ENCODE data around the gene NIT2. TPM values are rescaled to one million over a fixed set of nuclear protein-coding genes. Genes with fewer than 3 reads are reported as not detected.
"Not testable (repeated sequence)": the region's sequence is repeated elsewhere in the genome, so short reads cannot be mapped to it uniquely, and the experiment has no call there.

NIT2 gene
- total RNA-seq, 1 donor from 2014 or later, result 16.7 TPM

DNA sequence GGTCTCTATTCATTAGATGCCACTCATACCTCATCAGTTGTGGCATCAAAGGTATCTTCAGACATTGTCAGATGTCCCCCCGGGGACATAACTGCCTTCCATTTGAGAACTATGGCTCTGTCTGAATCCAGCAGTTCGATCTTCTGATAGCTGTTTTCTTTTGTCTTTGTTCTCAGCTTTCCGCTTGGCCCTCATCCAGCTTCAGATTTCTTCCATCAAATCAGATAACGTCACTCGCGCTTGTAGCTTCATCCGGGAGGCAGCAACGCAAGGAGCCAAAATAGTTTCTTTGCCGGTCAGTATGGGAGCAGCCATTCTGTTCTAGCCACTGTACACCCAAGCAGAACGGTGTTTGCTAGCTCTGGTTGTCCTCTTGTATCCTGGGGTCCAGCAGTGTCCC, 4.4 kb downstream of the NIT2 start:
- no peak for DNase-seq

DNA sequence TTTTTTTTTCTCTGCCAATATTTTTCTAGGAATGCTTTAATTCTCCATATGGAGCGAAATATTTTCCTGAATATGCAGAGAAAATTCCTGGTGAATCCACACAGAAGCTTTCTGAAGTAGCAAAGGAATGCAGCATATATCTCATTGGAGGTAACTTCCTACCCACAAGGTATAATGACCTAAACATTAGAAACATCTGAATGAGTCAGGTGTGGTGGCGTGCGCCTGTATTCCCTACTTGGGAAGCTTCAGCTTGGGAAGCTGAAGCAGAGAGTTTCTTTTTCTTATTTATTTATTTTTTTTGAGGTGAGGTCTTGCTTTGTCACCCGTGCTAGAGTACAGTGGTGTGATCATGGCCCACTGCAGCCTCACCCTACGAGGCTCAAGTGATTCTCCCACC, 5.2 kb downstream of the NIT2 start:
- DNase-seq, result no peak

DNA sequence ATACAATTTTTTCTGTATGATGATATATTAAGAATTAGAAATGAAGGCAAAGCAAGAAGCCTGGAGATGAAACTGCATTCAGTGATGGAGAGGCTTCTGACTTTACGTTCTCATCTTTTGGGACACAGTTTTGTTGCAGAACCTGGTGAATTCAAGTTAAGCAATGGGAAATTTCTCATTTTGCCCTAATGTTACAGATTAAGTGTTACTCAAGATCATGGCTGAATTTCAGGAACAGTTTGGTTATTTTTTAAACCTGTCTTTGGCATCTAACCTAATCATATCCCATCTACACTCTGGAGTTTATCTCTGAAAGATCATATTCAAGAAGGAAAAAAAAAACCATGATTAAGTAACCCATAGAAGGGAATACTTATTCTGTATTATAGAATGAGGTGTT, 6.0 kb downstream of the NIT2 start:
- DNase-seq, result no peak

DNA sequence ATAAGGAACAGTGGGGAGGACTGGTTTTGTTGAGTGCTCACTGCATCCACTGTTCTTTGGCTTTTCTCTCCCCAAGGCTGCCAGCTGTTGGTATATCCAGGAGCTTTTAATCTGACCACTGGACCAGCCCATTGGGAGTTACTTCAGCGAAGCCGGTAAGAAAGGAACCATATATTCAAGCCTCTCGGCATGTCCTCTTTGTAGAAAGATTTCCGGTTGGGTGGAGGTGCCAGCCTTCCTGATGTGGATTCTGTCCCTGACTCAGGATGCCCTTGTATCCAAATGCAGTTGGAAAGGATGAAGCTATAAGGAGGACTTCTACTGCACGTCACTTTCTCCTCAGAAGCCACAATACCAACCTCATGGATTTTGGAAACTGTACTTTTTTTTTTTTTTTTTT, 14.2 kb downstream of the NIT2 start:
- DNase-seq, result no peak

DNA sequence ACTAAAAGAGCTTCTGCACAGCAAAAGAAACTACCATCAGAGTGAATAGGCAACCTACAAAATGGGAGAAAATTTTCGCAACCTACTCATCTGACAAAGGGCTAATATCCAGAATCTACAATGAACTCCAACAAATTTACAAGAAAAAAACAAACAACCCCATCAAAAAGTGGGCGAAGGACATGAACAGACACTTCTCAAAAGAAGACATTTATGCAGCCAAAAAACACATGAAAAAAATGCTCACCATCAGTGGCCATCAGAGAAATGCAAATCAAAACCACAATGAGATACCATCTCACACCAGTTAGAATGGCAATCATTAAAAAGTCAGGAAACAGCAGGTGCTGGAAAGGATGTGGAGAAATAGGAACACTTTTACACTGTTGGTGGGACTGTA, 17.2 kb downstream of the NIT2 start:
- DNase-seq, result not testable (repeated sequence)

DNA sequence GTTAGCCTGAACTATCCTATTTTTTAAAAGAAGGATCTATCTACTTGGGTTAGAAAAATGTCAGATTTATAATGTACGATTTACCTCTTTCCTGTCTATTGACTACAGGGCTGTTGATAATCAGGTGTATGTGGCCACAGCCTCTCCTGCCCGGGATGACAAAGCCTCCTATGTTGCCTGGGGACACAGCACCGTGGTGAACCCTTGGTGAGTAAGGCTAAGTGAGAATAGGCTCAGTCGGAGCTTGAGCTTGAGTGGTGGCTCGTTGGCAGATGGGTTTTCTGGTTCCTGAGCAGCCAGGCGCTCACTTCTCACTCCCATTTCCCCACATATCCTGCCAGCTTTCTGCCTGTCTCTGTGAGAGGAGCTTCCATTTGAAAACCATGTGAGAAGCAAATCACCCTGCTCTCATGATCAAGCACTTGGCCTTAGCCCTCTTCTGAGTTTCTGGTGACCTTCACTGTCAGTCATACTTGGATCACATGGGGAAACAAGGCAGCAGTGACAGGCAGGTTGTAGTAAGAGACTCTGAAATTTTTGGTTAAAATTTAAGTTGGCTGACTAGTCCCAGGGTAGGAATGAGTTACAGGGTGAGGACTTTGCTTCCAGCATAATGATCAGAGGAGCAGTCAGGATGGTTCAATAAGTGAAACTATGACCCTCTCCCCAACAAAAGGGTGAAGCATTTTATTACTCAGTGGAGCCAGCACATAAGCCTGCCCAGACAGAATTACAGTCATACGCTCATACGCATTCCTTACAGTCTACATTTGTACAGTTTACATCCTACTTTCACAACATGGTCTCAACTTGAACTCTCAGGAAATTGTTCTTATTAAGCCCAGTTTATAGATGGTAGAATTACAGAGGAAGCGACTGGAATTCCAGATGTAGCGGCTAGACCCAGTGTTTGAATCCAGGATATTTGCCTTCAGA, 18.0 kb downstream of the NIT2 start:
- no peak for DNase-seq

DNA sequence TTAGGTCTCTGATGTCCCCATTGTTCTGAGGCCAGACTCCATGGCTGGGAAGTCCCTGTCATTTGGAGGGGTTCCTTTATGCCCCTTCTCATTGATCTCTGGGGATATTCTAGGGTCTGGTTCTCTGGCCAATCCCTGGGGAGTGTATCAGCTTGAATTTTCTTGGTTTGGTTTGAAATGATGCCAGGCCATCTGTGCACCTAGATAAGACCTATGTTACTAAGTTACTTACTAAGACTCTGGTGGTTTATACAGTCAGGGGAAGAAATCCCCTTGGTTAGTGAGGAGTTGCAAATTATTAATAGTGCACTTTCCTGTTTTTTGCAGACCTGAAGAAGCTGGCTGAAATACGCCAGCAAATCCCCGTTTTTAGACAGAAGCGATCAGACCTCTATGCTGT, 20.3 kb downstream of the NIT2 start:
- no peak for DNase-seq

DNA sequence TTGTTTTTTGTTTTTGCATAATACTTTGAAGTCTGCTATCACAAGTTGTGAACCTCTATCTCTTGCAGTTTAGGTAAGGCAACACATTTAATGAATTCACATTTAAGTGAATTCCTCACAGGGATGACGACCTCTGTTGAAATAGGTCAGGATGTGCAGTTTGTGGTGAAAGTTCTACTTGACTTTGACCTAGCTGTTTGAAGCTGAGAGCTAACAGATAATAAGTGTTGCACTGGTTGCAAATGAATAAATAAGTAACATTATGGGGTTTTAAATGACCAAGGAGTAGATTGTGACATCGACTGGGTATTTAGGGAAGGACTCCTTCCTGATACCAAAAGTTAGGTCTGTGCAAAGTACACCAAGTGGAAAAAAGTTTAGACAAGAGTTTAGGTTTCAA, 23.9 kb downstream of the NIT2 start:
- DNase-seq, result no peak

DNA sequence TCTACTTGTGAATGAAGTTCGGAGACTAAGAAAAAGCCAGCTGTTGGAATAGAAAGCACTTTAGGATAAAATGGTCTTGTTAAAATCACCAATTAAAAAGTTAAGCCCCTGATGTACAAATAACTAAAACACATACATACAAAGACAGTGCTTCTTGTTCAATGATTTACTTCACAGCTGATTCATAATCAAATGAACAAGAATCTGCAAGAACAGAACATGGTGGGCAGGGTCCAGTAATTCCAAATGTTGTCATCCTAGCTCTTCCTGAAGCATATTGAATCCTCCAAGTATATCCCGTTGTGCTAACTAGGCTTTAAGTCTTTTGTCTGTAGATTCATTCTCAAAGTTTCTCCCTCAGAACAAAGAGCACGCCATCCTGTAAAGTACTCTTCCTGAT, 24.5 kb downstream of the NIT2 start:
- DNase-seq, result no peak

DNA sequence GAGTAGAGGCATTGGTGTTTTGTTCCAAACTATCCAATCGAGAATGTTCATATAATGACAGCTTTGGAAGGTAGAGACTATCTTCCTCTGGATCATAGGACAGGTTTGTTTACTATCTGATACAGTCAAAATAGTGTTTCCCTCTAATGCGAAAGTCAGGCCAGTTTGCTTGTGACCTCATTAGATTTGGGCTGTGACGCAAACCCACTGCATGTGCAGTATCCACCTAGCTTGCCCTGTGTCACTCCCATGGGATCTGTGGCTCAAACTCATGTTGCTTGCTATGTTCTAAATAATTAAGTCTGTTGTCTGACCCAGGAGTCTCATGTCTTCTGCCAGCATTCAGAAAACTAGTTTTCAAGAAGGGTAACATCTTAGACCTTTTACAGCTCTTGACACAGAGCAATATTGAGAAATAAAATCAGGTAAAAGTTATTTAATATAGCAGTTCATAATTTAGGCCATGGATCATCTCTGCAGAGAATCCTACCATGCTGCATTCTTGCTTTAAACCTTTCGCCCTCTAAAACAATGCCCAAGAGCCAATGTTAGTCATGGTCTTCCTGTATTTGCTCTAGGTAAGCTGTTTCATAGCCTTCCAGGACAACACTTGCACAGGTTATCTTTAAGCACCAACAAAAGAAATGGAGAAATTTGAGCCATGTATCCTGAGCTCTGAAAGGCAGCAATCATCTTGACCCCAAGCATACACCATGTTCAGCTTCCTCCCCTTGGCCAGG, 26.4 kb downstream of the NIT2 start:
- DNase-seq, result no peak

DNA sequence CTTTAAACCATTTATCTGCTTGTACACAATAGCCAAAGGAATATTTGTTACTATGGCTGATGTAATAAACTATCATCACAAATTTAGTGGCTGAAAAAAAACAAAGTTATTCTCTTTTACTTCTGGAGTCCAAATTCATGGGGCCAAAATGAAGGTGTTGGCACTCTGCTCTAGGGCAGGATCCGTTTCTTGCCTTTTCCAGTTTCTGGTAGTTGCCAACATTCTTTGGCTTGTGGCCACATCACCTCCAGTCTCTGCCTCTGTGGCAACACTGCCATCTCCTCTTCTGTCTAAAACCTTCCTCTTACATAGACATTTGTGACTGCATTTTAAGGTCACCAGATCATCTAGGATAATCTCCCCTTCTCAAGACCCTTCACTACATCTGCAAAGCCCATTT, 27.3 kb downstream of the NIT2 start:
- no peak for DNase-seq

DNA sequence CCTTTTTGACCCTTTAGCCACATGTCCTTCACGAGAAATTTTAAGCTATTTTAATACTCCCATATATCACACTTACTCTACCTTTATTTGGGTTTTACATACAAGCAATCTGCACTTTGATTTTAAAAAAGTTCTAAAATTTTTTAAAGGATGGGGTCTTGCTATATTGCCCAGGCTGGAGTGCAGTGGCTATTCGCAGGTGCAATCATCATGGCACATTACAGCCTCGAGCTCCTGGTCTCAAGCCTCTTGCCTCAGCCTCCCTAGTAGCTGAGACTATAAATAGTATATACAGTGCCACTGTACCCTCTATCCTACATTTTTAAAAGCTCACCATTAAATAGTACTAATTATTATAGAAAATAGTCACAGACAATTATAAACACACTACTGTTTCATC, 29.9 kb downstream of the NIT2 start:
- no peak for DNase-seq

DNA sequence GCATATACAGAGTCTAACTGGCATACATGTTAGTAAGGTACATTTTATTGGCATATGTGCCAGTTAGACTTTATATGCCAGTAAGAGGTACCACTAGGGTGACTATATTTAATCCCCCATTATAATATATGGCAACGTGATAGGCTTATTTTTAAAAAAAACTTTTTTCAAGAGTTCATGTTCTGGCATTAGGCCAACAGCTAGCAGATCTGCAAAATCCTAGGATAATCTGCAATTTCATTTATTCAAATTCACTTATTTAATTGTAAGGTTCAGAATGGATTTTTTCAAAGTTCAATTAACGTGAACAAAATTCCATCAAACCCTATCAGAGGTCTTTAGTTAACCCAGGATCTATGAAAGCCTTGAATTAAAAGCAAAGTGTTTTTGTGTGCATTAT, 31.9 kb downstream of the NIT2 start:
- no peak for DNase-seq

DNA sequence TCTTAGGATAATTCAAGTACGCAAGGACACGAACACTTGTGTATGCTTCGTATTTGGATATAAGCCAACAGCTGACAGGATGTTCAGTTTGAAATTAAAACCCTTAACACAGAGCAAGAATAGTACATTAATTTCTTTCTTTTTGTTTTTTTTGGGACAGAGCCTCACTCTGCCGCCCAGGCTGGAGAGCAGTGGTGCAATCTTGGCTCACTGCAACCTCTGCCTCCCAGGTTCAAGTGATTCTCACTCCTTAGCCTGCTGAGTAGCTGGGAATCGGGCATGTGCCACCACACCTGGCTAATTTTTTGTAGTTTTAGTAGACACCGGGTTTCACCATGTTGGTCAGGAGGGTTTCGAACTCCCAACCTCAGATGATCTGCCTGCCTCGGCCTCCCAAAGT, 33.9 kb downstream of the NIT2 start:
- no peak for DNase-seq

DNA sequence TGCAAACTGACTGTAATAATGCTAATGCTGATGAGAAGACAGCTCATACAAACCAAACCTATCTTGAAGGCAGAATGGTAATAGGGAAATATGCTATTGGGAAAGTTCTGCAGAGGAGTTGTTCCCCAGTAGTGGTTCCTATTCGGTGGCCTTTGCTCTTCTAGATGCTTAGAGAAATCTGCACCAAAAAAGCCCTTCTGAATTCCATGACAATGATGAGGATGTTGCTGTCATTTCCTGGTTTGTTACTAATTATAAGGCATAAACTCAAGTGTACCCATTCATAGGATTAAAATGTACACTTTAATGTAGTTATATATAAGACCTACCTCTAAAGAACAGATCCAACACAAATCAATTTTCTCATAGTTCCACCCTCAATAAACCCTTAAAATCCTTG, 36.2 kb downstream of the NIT2 start:
- DNase-seq, result no peak

DNA sequence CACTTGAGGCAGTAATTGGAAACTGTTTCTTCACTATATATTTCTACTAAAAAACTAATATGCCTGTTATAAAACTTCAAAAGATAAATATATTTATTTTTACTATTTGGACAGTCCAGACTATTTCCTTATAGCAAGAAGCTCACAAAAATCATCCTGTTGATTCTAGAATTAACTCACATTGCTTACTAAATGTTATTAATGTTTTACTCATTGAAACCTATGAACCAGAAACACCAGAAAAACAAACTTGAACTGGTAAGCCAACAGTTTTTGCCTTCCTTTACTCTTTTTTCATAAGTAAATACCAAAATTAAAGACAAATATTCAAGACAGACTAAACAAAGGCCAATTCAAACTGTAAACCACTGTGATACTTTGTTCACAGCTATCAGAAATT, 40.0 kb downstream of the NIT2 start:
- no peak for DNase-seq

DNA sequence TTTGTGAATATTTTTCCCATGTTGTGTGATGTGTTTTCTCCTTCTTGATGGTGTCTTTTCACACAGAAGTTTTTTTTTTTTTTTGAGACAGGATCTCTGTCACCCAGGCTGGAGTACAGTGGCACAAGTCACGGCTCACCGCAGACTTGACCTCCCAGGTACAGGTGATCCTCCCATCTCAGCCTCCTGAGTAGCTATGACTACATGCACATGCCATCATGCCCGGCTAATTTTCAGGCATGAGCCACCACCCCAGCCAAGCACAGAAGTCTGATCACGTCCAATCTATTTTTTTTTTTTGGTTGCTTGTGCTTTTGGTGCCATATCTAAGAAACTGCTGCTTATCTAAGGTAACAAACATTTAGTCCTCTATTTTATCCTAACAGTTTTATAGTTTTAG, 41.7 kb downstream of the NIT2 start:
- no peak for DNase-seq

DNA sequence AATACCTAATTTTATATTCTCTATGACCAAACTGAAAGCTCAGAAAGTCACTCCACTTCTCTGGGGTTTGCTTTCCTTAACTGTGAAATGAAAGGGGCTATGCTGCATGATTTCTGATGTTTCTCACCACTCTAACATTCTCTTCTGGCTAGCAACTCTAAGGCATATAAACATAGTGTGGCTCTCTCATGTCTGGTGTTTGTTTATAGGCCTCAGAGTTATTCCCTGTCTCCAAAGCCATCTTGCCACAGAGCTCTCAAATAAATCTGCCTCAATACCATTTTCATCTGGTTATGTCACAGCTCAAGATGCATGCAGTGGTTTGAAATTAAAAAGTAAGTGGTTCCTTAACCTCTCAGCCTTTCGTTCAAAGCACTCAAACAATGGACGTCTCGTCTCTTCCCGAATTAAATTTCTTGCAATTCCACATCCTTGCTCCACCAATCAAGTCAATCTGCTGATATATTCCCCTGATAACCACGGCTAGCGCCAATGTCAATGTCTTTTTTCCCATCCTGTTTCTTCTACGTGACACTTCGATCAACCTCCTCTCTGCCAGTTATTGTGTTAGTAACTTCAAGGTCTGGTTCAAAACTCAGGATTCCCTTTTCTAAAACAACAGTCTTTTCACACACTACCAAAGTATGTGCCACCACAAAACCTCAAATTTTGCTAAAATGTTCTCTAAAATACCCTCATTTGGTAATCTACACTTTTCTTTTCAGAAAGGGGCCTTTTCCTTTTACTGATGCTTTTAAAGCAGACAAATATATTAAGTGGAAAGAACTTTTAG, 50.4 kb downstream of the NIT2 start:
- no peak for DNase-seq

DNA sequence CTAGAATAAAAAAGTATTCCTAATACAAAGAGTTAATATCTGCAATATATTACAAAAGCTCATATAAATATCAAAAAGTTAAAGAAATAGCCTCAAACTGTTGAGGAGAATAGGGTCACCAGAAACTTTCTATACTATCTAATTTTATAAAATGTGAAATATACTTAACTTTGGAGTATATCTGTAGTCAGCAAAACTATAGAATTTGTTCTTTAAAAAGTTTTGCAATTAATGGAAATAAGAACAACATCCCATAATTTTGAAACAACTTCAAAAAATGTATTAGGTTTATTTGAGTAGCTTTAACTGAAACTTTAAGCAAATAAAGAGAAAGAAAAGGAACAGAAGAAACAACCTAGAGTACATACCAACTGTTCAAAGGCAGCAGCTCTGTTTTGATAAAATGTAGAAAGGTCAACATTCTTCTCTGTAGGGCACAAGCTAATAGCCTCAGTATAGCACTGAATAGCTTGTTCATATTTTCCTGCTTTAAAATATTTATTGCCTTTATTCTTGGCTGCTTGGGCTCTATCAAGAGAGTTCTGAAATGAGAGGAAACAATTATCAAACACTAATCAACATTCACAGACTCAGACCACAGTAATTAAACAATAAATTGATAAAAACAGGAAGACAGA, 52.0 kb downstream of the NIT2 start:
- DNase-seq, result no peak

DNA sequence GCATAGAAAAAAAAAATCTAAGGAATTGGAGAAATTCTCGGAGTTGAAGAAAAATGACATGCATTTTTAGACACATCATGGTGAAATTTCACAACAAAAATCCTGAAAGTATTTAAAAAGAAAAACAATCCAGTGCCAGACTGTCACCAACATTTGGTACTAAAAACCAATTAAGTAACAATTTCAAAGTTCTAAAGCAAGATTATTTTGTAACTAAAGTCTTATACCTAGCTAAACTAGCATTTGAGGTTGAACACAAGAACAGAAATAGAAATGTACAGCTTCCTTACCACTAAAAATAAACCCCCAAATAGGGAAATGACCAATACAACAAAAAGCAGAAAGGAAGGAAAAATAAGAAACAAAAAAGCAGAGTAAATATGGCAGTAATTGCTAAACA, 54.5 kb downstream of the NIT2 start:
- no peak for DNase-seq

DNA sequence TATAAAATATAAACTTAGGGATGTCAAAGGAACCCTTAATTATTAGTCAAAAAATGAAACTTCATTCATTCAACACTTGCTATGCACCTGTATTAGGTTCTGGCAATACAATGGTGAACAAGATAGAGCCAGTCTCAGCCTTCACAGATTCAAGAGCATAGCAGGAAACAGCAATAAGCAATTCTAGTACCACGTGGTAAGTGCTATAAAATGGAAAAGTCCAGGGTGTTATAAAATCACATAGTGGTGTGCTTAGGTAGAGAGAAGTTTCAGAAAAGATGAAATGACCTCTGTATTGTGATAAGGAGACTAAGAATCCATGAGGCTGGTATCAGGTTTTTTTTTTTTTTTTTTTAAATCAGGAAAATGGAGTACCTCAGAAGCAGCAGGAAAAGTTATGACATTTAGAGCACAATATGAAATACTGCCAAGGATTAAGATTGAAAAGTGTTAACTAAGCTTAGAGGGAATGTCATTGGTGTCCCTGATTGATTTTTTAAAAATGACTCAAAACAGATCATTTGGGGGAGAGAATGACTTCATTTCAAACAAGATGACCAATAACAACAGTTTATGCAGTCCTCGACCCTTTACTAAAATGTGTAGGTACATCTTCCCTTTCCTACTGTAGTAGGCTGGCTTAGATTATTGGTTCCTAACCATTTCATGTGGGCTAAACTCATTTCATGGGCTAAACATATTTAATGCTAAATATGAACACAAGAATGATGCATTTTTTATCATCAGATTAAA, 61.3 kb downstream of the NIT2 start:
- no peak for DNase-seq

DNA sequence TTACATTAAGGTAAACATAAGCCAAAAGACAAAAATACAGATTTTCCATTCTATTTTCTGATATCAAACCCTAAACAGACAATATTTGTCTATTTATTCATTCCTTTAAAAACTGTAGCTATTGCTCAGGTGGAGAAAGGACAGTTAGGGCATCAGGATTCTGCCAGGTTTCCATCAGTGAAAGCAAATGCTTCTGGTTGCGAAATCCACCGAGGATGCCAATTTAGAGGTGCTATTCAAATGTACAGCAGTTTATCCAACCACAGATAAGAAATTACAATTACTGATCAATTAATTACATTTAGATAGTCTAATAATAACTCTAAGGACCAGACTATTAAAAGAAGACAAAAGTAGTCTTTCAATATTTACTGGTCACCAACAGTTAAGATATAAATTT, 62.4 kb downstream of the NIT2 start:
- DNase-seq, result no peak

Measured in occipital lobe (tissue), 2 donors.